ENCODE data around the gene ATL3. TPM values are rescaled to one million over a fixed set of nuclear protein-coding genes. Genes with fewer than 3 reads are reported as not detected.
A peak's percentile ranks its signal among the peaks of the same experiment; 100 is the strongest.
"Not testable (repeated sequence)": the region's sequence is repeated elsewhere in the genome, so short reads cannot be mapped to it uniquely, and the experiment has no call there.

ATL3 gene
- total RNA-seq, 1 experiment from 2014 or later: 52.2 TPM

- H3K27ac Mint-ChIP-seq (ENCODE audit: unreplicated experiment): peak overlapping the region; percentile 7
- CTCF ChIA-PET: no interaction called here
- DNase-seq: no peak
- intact Hi-C loops (cut with micrococcal nuclease; ENCODE audit: unreplicated experiment): no loop called here
- TF ChIP-seq, protein P1, sequence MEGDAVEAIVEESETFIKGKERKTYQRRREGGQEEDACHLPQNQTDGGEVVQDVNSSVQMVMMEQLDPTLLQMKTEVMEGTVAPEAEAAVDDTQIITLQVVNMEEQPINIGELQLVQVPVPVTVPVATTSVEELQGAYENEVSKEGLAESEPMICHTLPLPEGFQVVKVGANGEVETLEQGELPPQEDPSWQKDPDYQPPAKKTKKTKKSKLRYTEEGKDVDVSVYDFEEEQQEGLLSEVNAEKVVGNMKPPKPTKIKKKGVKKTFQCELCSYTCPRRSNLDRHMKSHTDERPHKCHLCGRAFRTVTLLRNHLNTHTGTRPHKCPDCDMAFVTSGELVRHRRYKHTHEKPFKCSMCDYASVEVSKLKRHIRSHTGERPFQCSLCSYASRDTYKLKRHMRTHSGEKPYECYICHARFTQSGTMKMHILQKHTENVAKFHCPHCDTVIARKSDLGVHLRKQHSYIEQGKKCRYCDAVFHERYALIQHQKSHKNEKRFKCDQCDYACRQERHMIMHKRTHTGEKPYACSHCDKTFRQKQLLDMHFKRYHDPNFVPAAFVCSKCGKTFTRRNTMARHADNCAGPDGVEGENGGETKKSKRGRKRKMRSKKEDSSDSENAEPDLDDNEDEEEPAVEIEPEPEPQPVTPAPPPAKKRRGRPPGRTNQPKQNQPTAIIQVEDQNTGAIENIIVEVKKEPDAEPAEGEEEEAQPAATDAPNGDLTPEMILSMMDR (IDR thresholded peaks at IDR 0.05; ENCODE audit: unreplicated experiment): no peak
- BruUV-seq (replicated peaks): no TSS peak
- H3K36me3 Mint-ChIP-seq (ENCODE audit: insufficient read depth, unreplicated experiment): no peaks in the 10 kb centered on the region
- peaks cover 11% of the 10 kb centered on the region for H3K4me1 Mint-ChIP-seq (ENCODE audit: low read depth, unreplicated experiment)
- H3K27me3 Mint-ChIP-seq (ENCODE audit: unreplicated experiment): no peaks in the 10 kb centered on the region
- no peaks in the 10 kb centered on the region for H3K9me3 Mint-ChIP-seq (ENCODE audit: low read depth, unreplicated experiment)
- H3K4me3 Mint-ChIP-seq (ENCODE audit: low read depth, unreplicated experiment): no peak overlapping the region
These were observed 28.0 kb upstream of the ATL3 start for GRCh38 chr11:63698976-63699733.

DNA sequence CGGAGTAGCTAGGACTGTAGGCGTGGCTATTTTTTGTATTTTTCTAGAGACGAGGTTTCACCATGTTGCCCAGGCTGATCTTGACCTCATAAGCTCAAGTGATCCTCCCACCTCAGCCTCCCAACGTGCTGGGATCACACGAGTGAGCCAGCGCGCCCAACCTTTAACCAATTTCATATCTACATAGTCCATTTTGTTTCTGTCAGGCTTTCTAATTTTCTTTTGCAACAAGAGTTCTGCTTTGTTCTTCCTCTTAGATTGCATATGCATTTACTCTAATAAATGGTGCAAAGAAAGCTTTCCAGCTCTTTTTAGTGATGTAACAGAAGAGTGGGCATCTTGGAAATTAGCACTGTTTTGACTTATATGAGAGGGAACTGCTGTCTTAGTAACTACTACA is 23.4 kb upstream of the ATL3 start:
- intact Hi-C loops (cut with micrococcal nuclease; ENCODE audit: unreplicated experiment): no loop called here
- CTCF ChIA-PET: interaction anchor here (0.6 to 1.2 kb wide), 2 partner anchors 8 to 42 kb away, joined by 3 read pairs; no protein-coding TSS in a partner anchor
- TF ChIP-seq, protein P1 (IDR thresholded peaks at IDR 0.05; ENCODE audit: unreplicated experiment): no peak
- no TSS peak for BruUV-seq (replicated peaks)
- DNase-seq: no peak
- Mint-ChIP-seq H3K27ac (ENCODE audit: unreplicated experiment) (no peak overlapping the region), H3K4me1 (ENCODE audit: low read depth, unreplicated experiment) (peaks cover 15% of the 10 kb centered on the region), H3K27me3 (ENCODE audit: unreplicated experiment) (no peaks in the 10 kb centered on the region), H3K36me3 (ENCODE audit: insufficient read depth, unreplicated experiment) (peaks cover 5% of the 10 kb centered on the region), H3K4me3 (ENCODE audit: low read depth, unreplicated experiment) (no peak overlapping the region), H3K9me3 (ENCODE audit: low read depth, unreplicated experiment) (no peaks in the 10 kb centered on the region)

- CTCF ChIA-PET: interaction anchor here (0.6 kb wide), 1 partner anchor 9 kb away, joined by 4 read pairs; no protein-coding TSS in a partner anchor
These were observed 16.7 kb upstream of the ATL3 start for GRCh38 chr11:63687845-63688244.

DNA sequence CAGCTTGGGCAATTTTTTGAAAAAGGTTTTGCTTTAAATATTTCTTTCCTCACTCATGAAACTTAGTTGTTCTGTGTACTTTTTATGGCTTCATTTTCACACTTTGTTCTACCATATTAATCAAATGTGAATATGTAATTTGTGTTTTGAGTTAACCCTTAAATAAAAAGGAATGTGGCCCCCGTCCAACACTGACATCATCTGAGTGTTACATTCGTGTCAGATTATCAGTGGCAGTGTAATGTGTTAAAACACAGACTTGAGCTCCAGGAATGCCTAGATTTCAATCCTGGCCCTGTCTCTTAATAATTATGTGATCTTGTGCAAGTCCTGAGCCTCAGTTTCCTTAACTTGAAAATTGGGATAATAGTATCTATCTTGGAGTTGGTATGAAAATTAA is 15.8 kb upstream of the ATL3 start:
- intact Hi-C loops (cut with micrococcal nuclease; ENCODE audit: unreplicated experiment): no loop called here
- Mint-ChIP-seq H3K9me3 (ENCODE audit: low read depth, unreplicated experiment) (no peaks in the 10 kb centered on the region), H3K4me3 (ENCODE audit: low read depth, unreplicated experiment) (no peak overlapping the region), H3K27me3 (ENCODE audit: unreplicated experiment) (no peaks in the 10 kb centered on the region), H3K36me3 (ENCODE audit: insufficient read depth, unreplicated experiment) (peaks cover 24% of the 10 kb centered on the region), H3K4me1 (ENCODE audit: low read depth, unreplicated experiment) (peaks cover 16% of the 10 kb centered on the region), H3K27ac (ENCODE audit: unreplicated experiment) (no peak overlapping the region)
- no TSS peak for BruUV-seq (replicated peaks)
- DNase-seq: no peak
- TF ChIP-seq, protein P1 (IDR thresholded peaks at IDR 0.05; ENCODE audit: unreplicated experiment): no peak
- CTCF ChIA-PET: interaction anchor here (0.7 to 1.3 kb wide), 3 partner anchors 8 to 558 kb away, joined by 3 to 6 read pairs (median 3); no protein-coding TSS in a partner anchor

More at GRCh38 chr11:63687845-63688244, 16.7 kb upstream of the ATL3 start:
- Mint-ChIP-seq H3K4me3 (ENCODE audit: low read depth, unreplicated experiment) (no peak overlapping the region), H3K27ac (ENCODE audit: unreplicated experiment) (no peak overlapping the region), H3K4me1 (ENCODE audit: low read depth, unreplicated experiment) (peaks cover 16% of the 10 kb centered on the region), H3K27me3 (ENCODE audit: unreplicated experiment) (no peaks in the 10 kb centered on the region), H3K36me3 (ENCODE audit: insufficient read depth, unreplicated experiment) (peaks cover 17% of the 10 kb centered on the region), H3K9me3 (ENCODE audit: low read depth, unreplicated experiment) (no peaks in the 10 kb centered on the region)
- no TSS peak for BruUV-seq (replicated peaks)
- intact Hi-C loops (cut with micrococcal nuclease; ENCODE audit: unreplicated experiment): no loop called here
- DNase-seq: no peak
- TF ChIP-seq, protein P1 (IDR thresholded peaks at IDR 0.05; ENCODE audit: unreplicated experiment): no peak

GRCh38 chr11:63685158-63685721 is 14.1 kb upstream of the ATL3 start:
- H3K36me3 Mint-ChIP-seq (ENCODE audit: insufficient read depth, unreplicated experiment): peaks cover 33% of the 10 kb centered on the region
- CTCF ChIA-PET; BruUV-seq (replicated peaks); intact Hi-C loops (cut with micrococcal nuclease; ENCODE audit: unreplicated experiment); H3K27me3 Mint-ChIP-seq (ENCODE audit: unreplicated experiment); H3K27ac Mint-ChIP-seq (ENCODE audit: unreplicated experiment); DNase-seq; H3K9me3 Mint-ChIP-seq (ENCODE audit: low read depth, unreplicated experiment); H3K4me3 Mint-ChIP-seq (ENCODE audit: low read depth, unreplicated experiment): not testable (repeated sequence)
- H3K4me1 Mint-ChIP-seq (ENCODE audit: low read depth, unreplicated experiment): peaks cover 24% of the 10 kb centered on the region
